NCI-H1048 (cell line): Measurements from ENCODE around the gene KCNK6.
"Not testable (repeated sequence)": the region's sequence is repeated elsewhere in the genome, so short reads cannot be mapped to it uniquely, and the experiment has no call there.

Experiments used
- DNase-seq: peaks from one replicate; lab custom pipeline; 2025; lab: John Stamatoyannopoulos, UW

KCNK6 gene

DNA sequence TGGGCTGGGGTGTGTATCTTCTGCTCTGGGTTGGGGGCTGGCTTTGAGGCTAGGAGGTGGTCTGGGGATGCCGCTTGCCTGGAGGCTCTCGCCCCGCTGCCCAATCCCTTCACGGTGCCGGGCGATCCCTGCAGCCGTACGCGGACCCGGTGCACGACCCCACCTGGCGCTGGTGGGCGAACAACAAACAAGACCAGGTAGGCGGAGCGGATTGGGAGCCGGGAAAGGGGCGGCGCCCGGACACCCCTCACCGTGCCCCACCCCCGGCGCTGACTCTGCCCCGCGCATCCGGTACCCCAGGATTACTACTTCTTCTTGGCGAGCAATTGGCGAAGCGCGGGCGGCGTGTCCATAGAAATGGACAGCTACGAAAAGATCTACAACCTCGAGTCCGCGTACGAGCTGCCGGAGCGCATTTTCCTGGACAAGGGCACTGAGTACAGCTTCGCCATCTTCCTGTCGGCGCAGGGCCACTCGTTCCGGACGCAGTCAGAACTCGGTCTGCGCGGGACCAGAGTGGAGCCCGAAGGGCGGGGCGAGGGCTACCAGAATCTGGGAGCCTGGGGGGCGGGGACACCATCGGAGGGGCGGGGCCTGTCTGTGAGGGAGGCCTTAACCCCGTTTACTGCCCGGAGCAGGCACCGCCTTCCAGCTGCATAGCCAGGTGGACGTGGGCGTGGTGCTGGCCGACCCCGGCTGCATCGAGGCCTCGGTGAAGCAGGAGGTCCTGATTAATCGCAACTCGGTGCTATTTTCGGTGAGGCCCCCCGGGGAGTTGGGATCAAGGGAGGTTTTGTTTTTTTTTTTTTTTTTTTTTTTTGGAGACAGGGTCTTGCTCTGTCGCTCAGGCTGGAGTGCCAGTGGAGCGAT is 42.7 kb downstream of the KCNK6 start:
- peak; percentile 65 for DNase-seq

DNA sequence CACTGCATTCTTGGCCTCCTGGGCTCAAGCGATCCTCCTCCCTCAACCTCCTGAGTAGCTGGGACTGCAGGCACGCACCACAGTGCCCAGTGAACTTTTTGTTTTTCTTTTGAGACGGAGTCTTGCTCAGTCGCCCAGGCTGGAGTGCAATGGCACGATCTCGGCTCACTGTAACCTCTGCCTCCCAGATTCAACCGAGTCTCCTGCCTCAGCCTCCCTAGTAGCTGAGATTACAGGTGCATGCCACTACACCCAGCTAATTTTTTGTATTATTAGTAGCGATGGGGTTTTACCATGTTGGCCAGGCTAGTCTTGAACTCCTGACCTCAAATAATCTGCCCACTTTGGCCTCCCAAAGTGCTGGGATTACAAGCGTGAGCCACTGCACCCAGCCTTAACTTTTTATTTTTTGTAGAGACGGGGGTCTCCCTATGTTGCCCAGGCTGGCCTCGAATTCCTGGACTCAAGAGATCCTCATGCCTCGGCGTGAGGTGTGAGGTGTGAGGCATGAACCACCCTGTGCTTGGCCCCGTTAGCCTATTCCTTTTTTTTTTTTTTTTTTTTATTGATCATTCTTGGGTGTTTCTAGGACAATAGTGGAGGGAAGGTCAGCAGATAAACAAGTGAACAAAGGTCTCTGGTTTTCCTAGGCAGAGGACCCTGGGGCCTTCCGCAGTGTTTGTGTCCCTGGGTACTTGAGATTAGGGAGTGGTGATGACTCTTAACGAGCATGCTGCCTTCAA is 43.5 kb downstream of the KCNK6 start:
- not testable (repeated sequence) for DNase-seq

DNA sequence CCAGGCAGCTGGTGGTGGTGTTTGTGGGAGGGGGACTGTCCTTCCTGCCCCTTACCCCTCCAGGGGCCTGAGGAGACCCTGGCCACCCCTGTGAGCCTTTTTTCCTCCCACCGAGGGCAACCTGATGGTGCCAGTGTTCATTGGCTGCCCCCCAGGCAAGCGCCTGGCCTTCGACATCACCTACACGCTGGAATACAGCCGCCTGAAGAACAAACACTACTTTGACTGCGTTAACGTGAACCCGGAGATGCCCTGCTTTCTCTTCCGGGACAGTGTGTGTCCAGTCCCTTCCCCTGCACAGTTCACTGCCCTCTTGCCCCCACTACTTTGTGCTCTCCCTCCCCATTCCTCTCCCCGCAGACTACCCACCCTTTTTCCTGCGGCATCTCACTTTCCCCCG is 47.4 kb downstream of the KCNK6 start:
- DNase-seq: no peak

DNA sequence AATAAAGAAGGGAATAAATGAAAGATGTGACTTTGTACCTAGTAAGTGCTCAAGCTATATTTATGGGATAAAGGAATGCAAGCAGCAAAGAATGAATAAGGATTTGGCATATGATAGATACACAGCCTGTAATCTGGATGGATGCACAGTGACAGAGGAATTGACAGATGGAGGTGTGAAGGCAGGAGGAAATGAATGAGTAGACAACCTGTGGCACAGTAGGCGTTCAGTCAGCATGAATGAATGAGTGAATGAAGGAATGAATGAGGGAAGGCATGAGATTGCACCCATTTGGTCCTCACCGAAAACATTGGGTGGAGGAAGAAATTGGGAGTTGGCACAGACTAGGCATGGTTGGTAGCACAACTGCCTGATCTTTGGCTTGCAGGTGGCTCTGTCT is 49.9 kb downstream of the KCNK6 start:
- DNase-seq: no peak

DNA sequence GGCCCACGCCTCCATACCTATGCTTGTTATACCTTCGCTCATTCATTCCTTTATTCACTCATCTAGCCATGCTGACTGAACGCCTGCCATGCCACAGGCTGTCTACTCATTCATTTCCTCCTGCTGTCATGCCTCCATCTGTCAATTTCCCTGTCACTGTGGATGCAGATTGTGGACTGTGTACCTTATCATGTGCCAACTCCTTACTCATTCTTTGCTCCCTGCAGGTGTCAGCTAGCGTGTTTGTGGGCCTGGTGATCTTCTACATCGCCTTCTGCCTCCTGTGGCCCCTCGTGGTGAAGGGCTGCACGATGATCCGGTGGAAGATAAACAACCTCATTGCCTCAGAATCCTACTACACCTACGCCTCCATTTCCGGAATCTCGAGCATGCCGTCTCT is 50.7 kb downstream of the KCNK6 start:
- DNase-seq: no peak

DNA sequence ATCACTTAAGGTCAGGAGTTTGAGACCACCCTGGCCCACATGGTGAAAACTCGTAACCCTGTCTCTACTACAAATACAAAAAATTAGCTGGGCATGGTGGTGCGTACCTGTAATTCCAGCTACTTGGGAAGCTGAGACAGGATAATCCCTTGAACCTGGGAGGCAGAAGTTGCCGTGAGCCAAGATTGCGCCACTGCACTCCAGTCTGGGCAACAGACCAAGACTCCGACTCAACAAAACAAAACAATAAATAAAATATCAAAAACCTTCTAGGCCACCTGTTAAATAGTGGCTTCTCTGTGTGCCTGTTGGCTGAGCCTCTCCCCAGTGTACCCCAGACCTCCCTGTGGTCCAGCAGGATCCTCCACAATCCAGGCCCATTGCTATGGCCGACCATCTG is 51.4 kb downstream of the KCNK6 start:
- no peak for DNase-seq

DNA sequence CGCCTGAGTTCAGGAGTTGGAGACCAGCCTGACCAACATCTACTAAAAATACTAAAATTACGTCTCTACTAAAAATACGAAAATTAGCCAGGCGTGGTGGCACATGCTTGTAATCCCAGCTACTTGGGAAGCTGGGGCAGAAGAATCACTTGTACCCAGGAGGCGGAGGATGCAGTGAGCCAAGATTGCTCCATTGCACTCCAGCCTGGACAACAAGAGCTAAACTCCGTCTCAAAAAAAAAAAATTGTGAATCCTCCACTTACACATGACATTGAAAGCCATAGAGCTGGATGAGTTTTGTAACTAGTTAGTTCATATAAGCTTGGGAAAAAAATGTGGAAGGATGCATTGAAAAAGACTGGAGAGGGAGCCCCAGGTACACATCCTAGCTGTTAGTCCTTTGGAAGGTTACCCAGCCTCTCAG is 54.3 kb downstream of the KCNK6 start:
- no peak for DNase-seq

DNA sequence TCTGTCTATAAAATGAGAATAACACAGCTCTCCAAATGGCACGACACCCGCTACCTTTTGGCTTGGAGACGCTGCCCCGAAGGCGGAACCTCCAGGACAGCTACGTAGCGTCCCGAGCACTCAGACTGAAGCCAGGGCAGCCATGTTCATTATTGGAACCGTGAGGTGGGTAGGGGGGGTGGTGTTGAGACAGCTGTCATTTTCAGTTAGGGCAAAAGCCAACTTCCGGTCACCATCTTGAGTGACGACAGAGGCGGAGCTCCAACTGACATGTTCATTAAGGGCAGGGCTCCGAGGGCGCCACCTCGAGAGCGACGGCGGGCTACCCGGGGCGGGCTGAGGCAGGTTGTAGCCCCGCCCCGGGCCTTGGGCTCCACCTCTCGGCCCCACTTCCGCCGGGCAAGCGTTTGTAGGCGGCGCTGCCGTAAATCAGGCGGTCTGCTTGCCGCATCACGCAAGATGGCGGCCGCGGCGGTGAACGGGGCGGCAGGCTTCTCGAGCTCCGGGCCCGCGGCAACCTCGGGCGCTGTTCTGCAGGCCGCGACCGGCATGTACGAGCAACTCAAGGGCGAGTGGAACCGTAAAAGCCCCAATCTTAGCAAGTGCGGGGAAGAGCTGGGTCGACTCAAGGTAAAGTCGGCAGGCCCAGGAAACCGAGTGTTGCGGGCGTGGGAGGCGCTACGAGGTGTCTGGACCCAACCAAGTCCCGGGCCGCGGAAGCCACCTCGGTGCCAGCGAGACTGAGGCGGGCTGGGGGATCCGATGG is 54.9 kb downstream of the KCNK6 start, which contains the start of gene PSMD8:
Gene PSMD8 (plus strand): TSS at position 240 of the 766 bp plus-strand sequence. CDS start 31 bp downstream, at position 271.
- DNase-seq: peak; percentile 93

DNA sequence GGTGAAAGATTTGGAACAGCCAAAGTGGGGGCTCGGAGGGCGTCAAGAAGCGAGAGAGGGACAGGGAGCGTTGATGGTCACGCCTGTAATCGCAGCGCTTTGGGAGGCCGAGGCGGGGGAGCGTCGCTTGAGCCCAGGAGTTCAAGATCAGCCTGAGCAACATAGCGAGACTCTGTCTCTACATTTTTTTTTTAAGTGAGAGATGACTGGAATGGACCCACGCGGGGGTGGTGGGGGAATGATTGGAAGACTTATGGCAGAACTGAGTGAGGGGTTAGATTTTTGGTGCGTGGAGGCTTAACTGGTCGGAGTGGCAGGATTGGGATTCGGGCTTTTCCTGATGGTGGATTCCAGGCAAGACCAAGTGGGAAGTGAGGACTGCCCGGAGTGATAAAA is 55.5 kb downstream of the KCNK6 start:
- DNase-seq: no peak

DNA sequence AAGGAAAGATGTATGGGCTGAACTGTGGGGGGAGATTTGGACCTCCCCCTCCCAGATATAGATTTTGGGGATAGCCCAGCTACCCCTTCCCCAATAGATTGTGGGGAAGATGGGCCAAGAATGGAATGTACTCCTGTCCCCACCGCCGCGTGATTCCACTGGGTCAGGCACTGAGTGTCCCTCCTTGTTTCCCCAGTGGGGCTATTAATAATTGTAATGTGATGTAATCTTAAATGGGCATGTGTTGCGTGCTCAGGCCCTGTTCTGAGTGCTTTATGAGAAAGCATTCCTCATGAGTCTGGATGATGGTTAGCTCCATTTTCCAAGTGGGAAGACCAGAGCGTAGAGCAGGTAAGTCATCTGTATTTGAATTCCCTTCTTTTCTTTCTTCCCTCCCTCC is 56.1 kb downstream of the KCNK6 start:
- no peak for DNase-seq

DNA sequence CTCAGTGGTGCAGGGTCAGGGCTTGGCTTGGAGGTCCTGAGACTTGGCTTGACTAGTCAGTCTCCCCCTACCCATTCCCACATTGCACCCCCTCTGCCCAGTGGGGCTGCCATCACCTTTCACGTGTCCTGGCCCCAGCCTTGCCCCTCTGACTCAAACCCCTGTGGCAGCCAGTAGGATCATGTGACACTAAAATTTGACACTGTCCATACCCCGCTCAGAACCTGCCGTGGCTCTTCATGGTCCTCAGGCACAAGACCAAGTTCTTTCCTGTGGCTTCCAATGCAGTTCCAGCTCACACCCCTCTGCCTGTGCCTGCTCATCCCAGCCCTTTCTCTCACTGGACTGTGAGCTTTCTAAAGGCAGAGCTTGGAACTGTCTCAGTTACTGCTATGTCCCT is 56.9 kb downstream of the KCNK6 start:
- no peak for DNase-seq

DNA sequence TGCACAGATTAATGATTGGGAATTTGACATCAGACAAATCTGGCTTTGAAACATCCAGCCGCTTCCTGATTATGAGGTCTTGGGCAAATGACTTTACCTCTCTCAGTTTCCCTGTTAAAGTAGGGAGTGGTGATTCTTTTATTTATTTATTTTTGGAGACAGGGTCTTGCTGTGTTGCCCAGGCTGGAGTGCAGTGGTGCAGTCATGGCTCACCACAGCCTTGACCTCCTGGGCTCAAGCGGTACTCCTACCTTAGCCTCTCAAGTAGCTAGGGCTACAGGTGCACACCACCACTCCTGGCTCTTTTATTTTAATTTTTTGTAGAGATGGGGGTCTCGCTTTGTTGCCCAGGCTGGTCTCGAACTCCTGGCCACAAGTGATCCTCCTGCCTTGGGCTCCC is 57.4 kb downstream of the KCNK6 start:
- DNase-seq: no peak

DNA sequence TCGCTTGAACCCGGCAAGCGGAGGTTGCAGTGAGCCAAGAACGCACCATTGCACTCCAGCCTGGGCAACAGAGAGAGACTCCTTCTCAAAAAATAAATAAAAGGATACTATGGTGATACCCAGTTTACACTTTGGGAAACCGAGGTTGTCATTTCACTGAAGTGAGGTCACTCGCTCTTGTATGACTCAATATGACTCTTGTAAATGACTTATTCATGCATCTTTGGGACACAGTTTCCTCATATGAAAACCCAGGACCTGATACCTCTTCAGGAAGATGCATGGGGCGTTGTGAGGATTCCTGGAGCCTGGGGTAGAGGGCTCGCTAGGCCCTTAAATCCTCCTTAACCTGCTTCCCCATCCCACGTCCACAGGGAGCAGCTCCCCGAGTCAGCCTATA is 59.2 kb downstream of the KCNK6 start:
- no peak for DNase-seq

DNA sequence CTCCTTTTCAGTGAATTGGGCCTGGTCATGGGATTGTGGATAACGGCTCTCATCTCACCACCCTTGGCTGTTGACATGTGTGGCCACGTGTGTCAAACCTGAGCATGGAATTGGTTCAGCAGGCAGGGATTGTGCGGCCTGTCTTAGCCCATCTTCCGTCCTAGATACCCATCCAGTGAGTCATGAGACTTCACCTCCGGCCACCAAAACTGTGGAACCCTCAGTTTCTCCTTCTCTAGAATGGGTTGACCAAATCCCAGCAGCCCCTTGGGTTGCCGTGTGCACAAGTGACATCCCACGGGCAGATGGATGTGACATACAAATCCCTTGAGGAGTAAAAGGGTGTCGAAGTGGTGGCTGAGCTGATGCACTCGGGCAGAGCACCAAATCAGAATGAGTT is 61.5 kb downstream of the KCNK6 start:
- no peak for DNase-seq
